Measurements from ENCODE around the gene SLC35F4. TPM values are rescaled to one million over a fixed set of nuclear protein-coding genes. Genes with fewer than 3 reads are reported as not detected.

Gene SLC35F4
- total RNA-seq, 1 donor from 2014 or later, result not detected

DNA sequence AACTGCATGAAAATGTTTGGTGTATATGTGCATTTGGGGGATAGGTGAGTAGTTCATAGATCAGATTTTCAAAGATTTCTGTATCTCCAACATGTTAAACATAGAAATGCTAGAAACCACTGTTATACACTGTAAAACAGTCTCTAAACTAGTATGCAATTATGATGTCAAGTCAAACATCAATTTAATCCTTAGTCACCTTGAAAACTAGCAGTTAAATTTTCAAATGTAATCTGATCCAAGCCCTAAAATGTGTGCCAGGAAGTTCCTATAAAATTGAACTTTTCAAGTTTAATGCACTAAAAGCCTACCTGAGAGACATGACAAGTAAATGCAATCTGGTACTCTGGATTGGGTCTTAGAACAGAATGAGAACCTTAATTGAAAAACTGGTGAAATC is 14.5 kb downstream of the SLC35F4 start:
- Mint-ChIP-seq H3K4me3 (ENCODE audit: unreplicated experiment) (no peak overlapping the region), H3K36me3 (ENCODE audit: unreplicated experiment) (no peaks in the 10 kb centered on the region), H3K27me3 (ENCODE audit: unreplicated experiment) (peaks cover 3% of the 10 kb centered on the region), H3K27ac (ENCODE audit: unreplicated experiment) (no peak overlapping the region), H3K9me3 (ENCODE audit: unreplicated experiment) (no peaks in the 10 kb centered on the region), H3K4me1 (ENCODE audit: low read depth, unreplicated experiment) (no peaks in the 10 kb centered on the region)
- DNase-seq, result no peak
- TF ChIP-seq CTCF (IDR thresholded peaks at IDR 0.05; ENCODE audit: partially characterized antibody, unreplicated experiment), result no peak

GRCh38 chr14:57848786-57849185 is 17.1 kb downstream of the SLC35F4 start:
- no peak overlapping the region for H3K27ac Mint-ChIP-seq (ENCODE audit: unreplicated experiment)
- H3K36me3 Mint-ChIP-seq (ENCODE audit: unreplicated experiment), result no peaks in the 10 kb centered on the region
- H3K9me3 Mint-ChIP-seq (ENCODE audit: unreplicated experiment), result no peaks in the 10 kb centered on the region
- no peaks in the 10 kb centered on the region for H3K4me1 Mint-ChIP-seq (ENCODE audit: low read depth, unreplicated experiment)
- no peaks in the 10 kb centered on the region for H3K27me3 Mint-ChIP-seq (ENCODE audit: unreplicated experiment)
- no peak for DNase-seq
- no peak overlapping the region for H3K4me3 Mint-ChIP-seq (ENCODE audit: unreplicated experiment)
- no peak for TF ChIP-seq CTCF (IDR thresholded peaks at IDR 0.05; ENCODE audit: partially characterized antibody, unreplicated experiment)

DNA sequence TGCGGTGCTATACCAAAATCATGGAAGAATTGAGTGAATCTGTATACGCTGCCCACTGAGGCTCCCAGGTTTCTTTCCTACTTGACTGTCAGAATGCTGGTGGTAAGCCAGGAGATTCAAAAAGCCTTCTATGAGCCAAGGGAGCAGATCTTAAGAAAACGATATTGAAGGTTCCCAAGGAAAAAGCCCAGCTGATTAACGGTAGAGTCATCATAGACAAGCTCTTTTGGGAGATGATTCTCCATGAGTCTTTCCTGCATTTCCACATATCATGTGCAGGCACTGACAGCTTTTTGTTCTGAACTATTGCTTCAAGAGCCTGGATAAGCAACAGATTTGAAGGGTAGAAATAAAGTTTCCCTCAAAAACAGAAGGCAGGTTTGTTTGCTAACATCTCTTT is 17.5 kb downstream of the SLC35F4 start:
- no peaks in the 10 kb centered on the region for H3K9me3 Mint-ChIP-seq (ENCODE audit: unreplicated experiment)
- H3K27me3 Mint-ChIP-seq (ENCODE audit: unreplicated experiment), result no peaks in the 10 kb centered on the region

DNA sequence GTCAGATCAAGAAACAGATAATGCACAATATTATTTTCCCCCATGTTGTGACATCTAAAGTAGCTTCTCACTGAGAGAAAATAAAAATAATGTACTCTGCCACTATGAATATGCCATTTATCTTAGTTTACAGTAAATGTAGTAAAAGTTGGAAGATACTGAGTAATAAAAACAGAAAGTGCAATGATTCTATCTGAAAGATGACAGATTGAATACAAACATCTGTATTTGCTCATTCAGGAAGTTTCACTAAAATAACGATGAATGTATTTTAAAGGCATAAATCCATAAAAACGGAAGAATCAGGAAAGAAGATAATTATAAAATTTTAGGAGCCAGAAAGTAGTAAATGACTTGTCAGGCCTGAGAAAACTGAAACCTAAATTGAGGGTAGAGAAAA is 18.2 kb downstream of the SLC35F4 start:
- no peak overlapping the region for H3K4me3 Mint-ChIP-seq (ENCODE audit: unreplicated experiment)
- H3K27me3 Mint-ChIP-seq (ENCODE audit: unreplicated experiment), result no peaks in the 10 kb centered on the region
- no peak for TF ChIP-seq CTCF (IDR thresholded peaks at IDR 0.05; ENCODE audit: partially characterized antibody, unreplicated experiment)
- no peaks in the 10 kb centered on the region for H3K36me3 Mint-ChIP-seq (ENCODE audit: unreplicated experiment)
- no peak overlapping the region for H3K27ac Mint-ChIP-seq (ENCODE audit: unreplicated experiment)
- DNase-seq, result no peak
- no peaks in the 10 kb centered on the region for H3K9me3 Mint-ChIP-seq (ENCODE audit: unreplicated experiment)
- no peaks in the 10 kb centered on the region for H3K4me1 Mint-ChIP-seq (ENCODE audit: low read depth, unreplicated experiment)

More for the DNA sequence above, 17.5 kb downstream of the SLC35F4 start:
- no peak overlapping the region for H3K4me3 Mint-ChIP-seq (ENCODE audit: unreplicated experiment)
- H3K4me1 Mint-ChIP-seq (ENCODE audit: low read depth, unreplicated experiment), result no peaks in the 10 kb centered on the region
- H3K27ac Mint-ChIP-seq (ENCODE audit: unreplicated experiment), result no peak overlapping the region
- no peak for TF ChIP-seq CTCF (IDR thresholded peaks at IDR 0.05; ENCODE audit: partially characterized antibody, unreplicated experiment)
- no peak for DNase-seq
- no peaks in the 10 kb centered on the region for H3K36me3 Mint-ChIP-seq (ENCODE audit: unreplicated experiment)

GRCh38 chr14:57847096-57847495 is 18.8 kb downstream of the SLC35F4 start:
- no peak overlapping the region for H3K4me3 Mint-ChIP-seq (ENCODE audit: unreplicated experiment)
- no peaks in the 10 kb centered on the region for H3K27me3 Mint-ChIP-seq (ENCODE audit: unreplicated experiment)
- no peak for TF ChIP-seq CTCF (IDR thresholded peaks at IDR 0.05; ENCODE audit: partially characterized antibody, unreplicated experiment)
- H3K36me3 Mint-ChIP-seq (ENCODE audit: unreplicated experiment), result no peaks in the 10 kb centered on the region
- no peak for DNase-seq
- H3K9me3 Mint-ChIP-seq (ENCODE audit: unreplicated experiment), result no peaks in the 10 kb centered on the region
- H3K27ac Mint-ChIP-seq (ENCODE audit: unreplicated experiment), result no peak overlapping the region
- no peaks in the 10 kb centered on the region for H3K4me1 Mint-ChIP-seq (ENCODE audit: low read depth, unreplicated experiment)
